ENCODE results near the gene EIF3F.

DNA sequence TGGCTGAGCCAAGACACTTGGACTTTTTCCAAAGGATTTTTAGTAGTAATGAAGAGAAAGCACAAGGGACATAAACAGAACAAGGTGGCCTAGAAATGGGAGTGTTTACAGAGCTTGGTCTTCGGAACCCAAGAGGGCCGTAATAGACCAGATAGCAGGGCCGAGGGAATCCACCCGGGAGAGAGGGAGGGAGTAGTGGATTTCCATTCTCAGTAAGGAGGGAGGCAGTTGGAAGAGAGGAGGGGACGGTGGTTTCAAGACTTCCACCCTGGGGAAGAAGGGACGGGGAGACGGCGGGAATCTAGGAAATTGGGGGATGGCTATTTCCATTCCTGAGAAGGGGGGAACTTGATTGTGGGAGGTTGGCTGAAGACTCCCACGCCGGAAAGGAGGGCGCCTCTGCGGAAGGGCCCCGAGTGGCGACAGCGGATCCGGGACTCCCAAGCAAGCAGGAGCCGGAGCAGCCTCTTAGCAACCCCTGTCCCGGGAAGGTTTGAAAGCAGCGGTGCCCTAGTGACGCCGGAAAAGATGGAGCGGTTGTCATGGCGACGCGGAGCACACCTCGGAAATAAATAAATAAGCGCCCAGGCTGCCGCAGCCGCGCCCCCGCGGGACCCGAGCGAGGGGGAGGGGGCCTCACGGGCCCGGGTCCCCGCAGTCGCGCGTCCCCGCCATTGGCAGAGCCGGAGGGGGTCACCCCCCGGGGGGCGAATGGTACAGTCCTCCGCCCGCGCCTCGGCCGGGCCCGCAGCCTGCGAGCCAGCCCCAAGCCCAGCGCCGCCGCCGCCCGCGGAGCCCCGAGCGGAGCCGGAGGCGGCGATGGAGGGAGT, 31.6 kb downstream of the EIF3F start:
- TF ChIP-seq, protein P1, sequence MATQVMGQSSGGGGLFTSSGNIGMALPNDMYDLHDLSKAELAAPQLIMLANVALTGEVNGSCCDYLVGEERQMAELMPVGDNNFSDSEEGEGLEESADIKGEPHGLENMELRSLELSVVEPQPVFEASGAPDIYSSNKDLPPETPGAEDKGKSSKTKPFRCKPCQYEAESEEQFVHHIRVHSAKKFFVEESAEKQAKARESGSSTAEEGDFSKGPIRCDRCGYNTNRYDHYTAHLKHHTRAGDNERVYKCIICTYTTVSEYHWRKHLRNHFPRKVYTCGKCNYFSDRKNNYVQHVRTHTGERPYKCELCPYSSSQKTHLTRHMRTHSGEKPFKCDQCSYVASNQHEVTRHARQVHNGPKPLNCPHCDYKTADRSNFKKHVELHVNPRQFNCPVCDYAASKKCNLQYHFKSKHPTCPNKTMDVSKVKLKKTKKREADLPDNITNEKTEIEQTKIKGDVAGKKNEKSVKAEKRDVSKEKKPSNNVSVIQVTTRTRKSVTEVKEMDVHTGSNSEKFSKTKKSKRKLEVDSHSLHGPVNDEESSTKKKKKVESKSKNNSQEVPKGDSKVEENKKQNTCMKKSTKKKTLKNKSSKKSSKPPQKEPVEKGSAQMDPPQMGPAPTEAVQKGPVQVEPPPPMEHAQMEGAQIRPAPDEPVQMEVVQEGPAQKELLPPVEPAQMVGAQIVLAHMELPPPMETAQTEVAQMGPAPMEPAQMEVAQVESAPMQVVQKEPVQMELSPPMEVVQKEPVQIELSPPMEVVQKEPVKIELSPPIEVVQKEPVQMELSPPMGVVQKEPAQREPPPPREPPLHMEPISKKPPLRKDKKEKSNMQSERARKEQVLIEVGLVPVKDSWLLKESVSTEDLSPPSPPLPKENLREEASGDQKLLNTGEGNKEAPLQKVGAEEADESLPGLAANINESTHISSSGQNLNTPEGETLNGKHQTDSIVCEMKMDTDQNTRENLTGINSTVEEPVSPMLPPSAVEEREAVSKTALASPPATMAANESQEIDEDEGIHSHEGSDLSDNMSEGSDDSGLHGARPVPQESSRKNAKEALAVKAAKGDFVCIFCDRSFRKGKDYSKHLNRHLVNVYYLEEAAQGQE (IDR thresholded peaks at IDR 0.05; ENCODE audit: insufficient read depth in 1 of 2, low read depth in 2 of 2, low read length in 2 of 2) = no peak
- TF ChIP-seq POLR2AphosphoS5 (IDR thresholded peaks at IDR 0.05; ENCODE audit: low read depth, low read length) (no peak), SIN3A (IDR thresholded peaks at IDR 0.05; ENCODE audit: borderline replicate concordance, insufficient read depth, low read length) (no peak)

Measured in PFSK-1 (cell line).